Prostate gland (tissue), 2 donors: Measurements from ENCODE around the gene CDC45. TPM values are rescaled to one million over a fixed set of nuclear protein-coding genes. Genes with fewer than 3 reads are reported as not detected.

ENCODE experiments used
- DNase-seq: peaks from one replicate; pipeline ENCODE4 v3.0.0-alpha.2; 2019; ENCODE audit warnings: low spot score
- H3K27ac ChIP-seq, 2 donors: fragments of 200-600 bp; sonication (generic); 2 replicates each; pipeline ENCODE4 v1.5.1; 2017 to 2019
- H3K27me3 ChIP-seq: fragments of 200-600 bp; sonication (generic); replicated peaks from 2 replicates; pipeline ENCODE4 v1.5.1; 2019; ENCODE audit not compliant: insufficient read depth
- H3K36me3 ChIP-seq, 2 donors: fragments of 200-600 bp; sonication (generic); 1 replicate in 1 of 2; 2 replicates in 1 of 2; pipeline versions ENCODE4 v1.5.1 to v1.8.1; 2017 to 2019
- H3K4me1 ChIP-seq: fragments of 200-600 bp; sonication (generic); replicated peaks from 2 replicates; pipeline ENCODE4 v1.5.1; 2019
- H3K4me3 ChIP-seq, 2 donors: fragments of 200-600 bp; sonication (generic); 2 replicates each; pipeline ENCODE4 v1.5.1; 2017 to 2019
- H3K9me3 ChIP-seq: fragments of 200-600 bp; sonication (generic); 2 replicates; pipeline ENCODE4 v1.5.1; 2017
- CTCF ChIP-seq, 4 experiments: fragments of 200-600 bp in 2 of 4; fragments of 450-650 bp in 2 of 4; sonication (generic) in 2 of 4; IDR thresholded peaks; 1 replicate in 3 of 4; 2 replicates in 1 of 4; pipeline ENCODE4 v1.5.1; 2016 to 2019; ENCODE audit warnings: antibody characterized with exemption in 4 of 4, mild to moderate bottlenecking in 2 of 4, moderate library complexity in 2 of 4
- POLR2A ChIP-seq: fragments of 450-650 bp; IDR thresholded peaks from one replicate; pipeline ENCODE4 v1.6.1; 2016; ENCODE audit warnings: antibody characterized with exemption, mild to moderate bottlenecking
- POLR2AphosphoS5 ChIP-seq: sonication (generic); formaldehyde crosslinking; IDR thresholded peaks from one replicate; pipeline ENCODE4 v1.6.1; 2017; ENCODE audit warnings: antibody characterized with exemption
- WGBS: methylation state at CpG from one replicate; pipeline ENCODE4 v1.1.5; 2018; 5-methylcytosine and 5-hydroxymethylcytosine counted together
- intact Hi-C: fragments of 100-400 bp; cut with DNase I; formaldehyde crosslinking; loops from one replicate; pipeline ENCODE4 v1.14.2; 2022
- total RNA-seq, 2 donors: library from RNA; depleted of rRNA; stranded (reverse); fragments of >200 nt; gene quantifications; one replicate each; pipeline ENCODE4 v1.1.0, GENCODE V29; 2016

The CDC45 gene
- total RNA-seq, 2 donors from 2014 or later: 2.0 to 11.5 TPM

- Histone ChIP-seq H3K27me3 (no peaks in the 10 kb centered on the region), H3K27ac (no peak overlapping the region), H3K4me3 (no peak overlapping the region), H3K9me3 (no peaks in the 10 kb centered on the region), H3K36me3 (no peaks in the 10 kb centered on the region), H3K4me1 (no peaks in the 10 kb centered on the region)
- no peak for TF ChIP-seq CTCF (IDR thresholded peaks at IDR 0.05)
- no peak for TF ChIP-seq POLR2A
- TF ChIP-seq POLR2AphosphoS5: no peak
- intact Hi-C loops: no loop called here
- WGBS: 89% methylated on average over 6 of the region's 6 CpGs
- no peak for DNase-seq
Measured at GRCh38 chr22:19555651-19556050, 75.9 kb downstream of the CDC45 start.

DNA sequence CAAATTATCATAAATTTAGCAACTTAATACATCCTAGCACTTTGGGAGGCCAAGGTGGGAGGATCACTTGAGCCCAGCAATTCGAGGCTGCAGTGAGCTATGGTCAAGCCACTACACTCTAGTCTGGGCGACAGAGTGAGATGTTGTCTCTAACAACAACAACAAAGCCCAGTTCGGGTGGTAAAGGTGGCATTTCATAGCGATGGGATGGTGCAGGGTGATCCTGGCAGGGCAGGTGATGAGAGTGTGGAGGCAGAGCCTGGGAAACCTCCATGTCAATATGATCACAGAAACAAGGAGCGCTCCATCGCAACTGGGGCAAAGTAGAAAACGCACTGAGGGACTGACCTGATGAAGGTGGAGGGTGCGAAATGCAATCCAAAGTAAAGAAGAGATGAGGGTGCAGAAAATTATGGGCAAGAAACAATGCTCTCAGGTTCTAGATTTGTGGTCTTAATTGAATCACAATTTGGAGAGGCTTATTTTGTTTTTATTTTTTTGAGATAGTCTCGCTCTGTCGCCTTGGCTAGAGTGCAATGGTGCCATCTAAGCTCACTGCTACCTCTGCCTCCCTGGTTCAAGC is 77.3 kb downstream of the CDC45 start:
- Histone ChIP-seq H3K9me3 (no peaks in the 10 kb centered on the region), H3K36me3 (no peaks in the 10 kb centered on the region), H3K27ac (no peak overlapping the region), H3K4me1 (no peaks in the 10 kb centered on the region), H3K4me3 (no peak overlapping the region), H3K27me3 (no peaks in the 10 kb centered on the region)
- DNase-seq: no peak
- intact Hi-C loops: no loop called here
- TF ChIP-seq POLR2A: no peak
- TF ChIP-seq POLR2AphosphoS5: no peak
- no peak for TF ChIP-seq CTCF (IDR thresholded peaks at IDR 0.05)
- 92% methylated on average over 10 of the region's 10 CpGs for WGBS

GRCh38 chr22:19559324-19559811 is 79.6 kb downstream of the CDC45 start:
- TF ChIP-seq CTCF (IDR thresholded peaks at IDR 0.05): no peak
- no peak for TF ChIP-seq POLR2A
- TF ChIP-seq POLR2AphosphoS5: no peak
- 64% methylated on average over 9 of the region's 9 CpGs for WGBS
- no peak overlapping the region for H3K4me3 ChIP-seq
- no peaks in the 10 kb centered on the region for H3K9me3 ChIP-seq
- H3K4me1 ChIP-seq: no peaks in the 10 kb centered on the region
- H3K27ac ChIP-seq: no peak overlapping the region
- intact Hi-C loops: no loop called here
- no peaks in the 10 kb centered on the region for H3K27me3 ChIP-seq
- no peak for DNase-seq
- H3K36me3 ChIP-seq: no peaks in the 10 kb centered on the region

DNA sequence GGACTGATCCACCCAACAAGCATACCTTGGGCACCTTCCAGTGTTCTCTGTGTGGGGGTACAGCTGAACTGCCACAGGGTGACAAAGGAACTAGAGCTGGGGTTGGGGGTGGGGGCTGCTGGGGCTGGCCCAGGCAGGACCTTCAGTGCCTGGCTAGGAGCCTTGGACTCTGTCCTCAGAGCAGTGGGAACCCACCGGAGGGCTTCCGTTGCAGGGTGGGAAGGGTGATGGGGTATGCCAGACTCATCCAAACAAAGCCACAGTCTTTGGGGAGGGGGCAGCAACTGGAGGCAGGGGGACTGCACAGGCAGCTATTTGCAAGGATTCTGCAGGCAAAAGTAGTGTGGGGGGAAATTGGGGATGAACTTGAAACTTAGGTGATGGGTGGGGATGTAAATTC is 80.2 kb downstream of the CDC45 start:
- 100% methylated on average over 2 of the region's 2 CpGs for WGBS
- H3K4me3 ChIP-seq: no peak overlapping the region
- no peaks in the 10 kb centered on the region for H3K36me3 ChIP-seq
- DNase-seq: no peak
- intact Hi-C loops: no loop called here
- no peaks in the 10 kb centered on the region for H3K9me3 ChIP-seq
- no peaks in the 10 kb centered on the region for H3K27me3 ChIP-seq
- TF ChIP-seq CTCF (IDR thresholded peaks at IDR 0.05) (no peak), POLR2A (no peak), POLR2AphosphoS5 (no peak)
- H3K27ac ChIP-seq: no peak overlapping the region
- H3K4me1 ChIP-seq: no peaks in the 10 kb centered on the region
